NOMO-1 (cell line): Measurements from ENCODE around the gene TBC1D2.

Source experiments
- DNase-seq, 2 experiments: peaks; one replicate each; lab custom pipeline; 2025; ENCODE audit not compliant: unreplicated experiment in 2 of 2; lab: John Stamatoyannopoulos, UW

The TBC1D2 gene

DNA sequence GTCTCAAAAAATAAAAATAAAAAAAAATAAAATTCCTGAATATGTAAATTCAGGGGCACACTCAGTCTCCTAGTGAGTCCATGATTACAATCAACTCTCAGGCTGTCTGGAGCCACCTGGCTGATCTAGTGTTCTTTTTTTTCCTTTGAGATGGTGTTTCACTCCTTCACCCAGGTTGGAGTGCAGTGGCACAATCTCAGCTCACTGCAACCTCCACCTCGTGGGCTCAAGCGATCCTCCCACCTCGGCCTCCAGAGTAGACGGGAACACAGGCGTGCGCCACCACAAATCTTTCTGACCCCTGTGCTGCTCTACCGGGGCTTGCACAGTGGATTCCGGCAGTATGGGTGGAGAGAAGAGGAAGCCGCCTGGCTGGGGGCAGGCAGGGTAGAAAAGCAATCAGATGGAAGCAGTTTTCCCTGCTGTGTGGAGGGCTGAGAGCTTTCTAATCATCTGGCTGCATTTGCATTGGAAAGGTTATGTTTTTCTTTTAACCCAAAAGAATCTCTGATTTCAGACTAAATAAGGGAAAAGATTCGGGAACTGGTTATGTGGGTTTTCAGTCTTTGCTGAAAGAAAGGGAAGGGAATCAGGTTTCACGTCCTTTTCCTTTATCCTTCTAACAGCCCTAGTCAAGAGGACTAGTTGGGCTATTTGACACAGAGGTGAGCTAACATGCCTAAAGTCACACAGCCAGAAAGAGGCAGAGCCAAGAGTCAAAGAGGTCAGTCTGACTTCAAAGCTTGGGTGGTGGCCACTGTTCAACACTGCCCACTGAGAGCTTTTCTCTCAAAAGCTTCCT, 36.7 kb downstream of the TBC1D2 start:
- no peak for DNase-seq

DNA sequence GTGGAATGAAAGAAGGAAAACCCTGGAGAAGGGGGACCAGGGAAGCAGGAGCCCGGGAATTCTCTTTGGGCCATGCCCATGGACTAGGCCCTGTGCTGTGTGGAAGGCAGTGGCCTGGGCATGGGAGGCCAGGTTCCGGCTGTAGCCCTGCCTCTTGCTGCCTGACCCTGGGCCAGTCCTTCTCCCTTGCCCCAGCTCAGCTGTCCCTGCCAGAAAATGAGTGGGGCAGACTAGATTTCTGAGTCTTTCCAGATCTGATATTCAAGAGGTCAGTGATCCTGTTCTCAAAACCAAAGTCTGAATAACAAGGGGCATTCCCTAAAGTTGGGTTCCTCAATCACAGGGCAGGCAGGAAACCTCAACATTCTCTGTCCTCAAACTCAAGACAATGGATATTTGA, 38.2 kb downstream of the TBC1D2 start:
- DNase-seq, result no peak

DNA sequence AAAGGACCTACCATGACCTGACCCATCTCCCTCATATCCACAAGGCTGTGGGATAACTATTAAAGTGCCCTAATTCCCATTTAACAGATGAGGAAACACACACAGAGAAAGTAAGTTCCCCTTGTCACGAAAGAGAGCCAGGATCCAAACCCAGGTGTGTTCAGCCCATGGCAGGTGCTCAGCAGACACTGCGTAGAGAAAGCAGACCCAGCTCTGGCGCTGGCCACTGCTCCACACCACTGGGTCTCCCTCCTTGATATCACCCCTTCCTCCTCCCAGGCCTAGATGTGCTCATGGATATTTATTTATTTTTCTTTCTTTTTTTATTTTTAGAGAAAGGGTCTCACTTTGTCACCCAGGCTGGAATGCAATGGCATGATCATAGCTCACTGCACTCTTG, 39.1 kb downstream of the TBC1D2 start:
- no peak for DNase-seq

DNA sequence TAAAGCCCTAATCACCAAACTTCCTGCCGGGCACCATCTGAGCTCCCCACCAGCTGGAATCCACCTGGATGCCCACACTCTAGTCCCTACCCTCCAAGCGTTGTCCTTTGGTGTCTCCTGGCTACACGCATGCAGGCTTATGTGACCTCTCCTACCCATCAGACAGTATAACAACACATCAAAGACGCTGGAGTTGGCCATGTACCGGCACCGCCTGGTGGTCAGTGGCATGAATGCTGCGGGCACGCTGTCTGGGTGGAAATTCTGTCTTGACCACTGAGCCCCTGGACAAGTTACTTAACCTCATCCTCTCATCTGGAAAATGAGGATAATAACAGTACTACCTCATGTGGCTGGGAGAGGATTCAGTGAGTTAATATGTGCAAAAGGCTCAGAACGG, 39.6 kb downstream of the TBC1D2 start:
- DNase-seq, result no peak

DNA sequence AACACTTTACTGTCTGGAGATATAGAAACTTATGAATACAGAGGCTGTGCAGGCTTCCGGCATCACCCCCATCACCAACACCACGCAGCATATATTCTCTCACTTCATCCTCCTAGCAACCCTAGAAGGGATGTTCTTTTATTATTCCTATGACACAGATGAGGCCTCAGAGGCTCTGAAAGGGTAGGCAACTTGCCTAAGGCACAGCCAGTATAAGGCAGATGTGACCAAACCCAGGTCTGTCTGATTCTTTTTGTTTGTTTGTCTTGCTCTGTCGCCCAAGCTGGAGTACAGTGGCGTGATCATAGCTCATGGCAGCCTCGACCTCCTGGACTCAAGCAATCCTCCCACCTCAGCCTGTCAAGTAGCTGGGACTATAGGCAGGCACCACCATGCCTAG, 40.2 kb downstream of the TBC1D2 start:
- no peak for DNase-seq

DNA sequence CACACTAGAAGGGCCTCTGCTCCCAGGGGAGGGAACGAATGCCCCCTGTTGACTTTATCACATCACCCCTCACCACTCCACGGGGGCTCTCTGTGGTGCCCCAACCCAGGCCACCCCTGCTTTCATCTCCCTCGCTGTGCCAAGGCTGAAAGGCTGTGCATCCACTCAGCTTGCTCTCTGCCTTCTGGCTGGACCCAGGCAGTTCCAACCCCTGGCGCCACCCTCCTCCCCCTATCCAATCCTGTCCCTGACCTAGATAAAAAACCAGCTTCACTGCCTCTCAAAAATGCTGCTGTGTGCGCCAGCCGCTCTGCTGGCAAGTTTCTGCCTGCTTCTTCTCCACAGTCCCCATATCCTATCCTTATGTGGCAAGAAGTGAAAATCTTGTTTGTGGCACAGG, 40.6 kb downstream of the TBC1D2 start:
- DNase-seq, result no peak

DNA sequence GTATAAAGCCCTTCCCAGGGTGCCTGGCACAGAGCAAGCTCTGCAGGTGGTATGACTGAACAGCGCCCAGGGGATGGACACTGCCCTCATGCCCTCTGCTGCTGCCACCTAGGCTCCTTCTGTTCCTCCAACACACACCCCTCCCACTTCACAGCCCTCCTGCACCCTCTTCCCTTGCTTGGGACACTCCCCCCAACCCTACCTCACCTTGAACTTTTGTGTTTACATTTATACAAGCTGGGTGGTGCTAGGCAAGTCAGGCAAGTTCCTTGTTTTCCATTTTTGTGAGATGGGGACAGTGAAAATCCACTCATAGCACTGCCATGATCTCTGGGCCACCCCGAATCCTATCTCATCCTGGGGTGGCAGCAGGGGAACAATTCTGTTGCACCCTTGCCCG, 44.2 kb downstream of the TBC1D2 start:
- no peak for DNase-seq

DNA sequence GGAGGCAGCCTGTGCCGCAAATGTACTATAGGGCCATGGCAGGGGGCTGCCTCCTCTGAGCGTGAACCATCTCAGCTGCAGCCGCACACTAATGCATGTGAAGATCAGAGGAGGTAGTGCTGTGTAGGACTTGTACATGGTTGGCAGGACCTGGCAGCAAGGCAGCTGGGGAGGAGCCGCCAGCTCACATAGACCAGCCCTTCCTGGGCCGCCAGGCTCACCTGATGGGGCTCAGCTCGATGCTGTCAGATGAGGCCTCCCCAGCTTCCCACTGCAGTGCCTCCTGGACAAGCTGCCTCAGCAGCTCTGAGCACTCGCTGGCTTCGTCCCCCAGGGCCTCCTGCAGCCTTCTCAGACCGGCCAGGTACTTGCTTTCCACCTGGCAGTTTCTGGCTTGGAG, 45.0 kb downstream of the TBC1D2 start:
- no peak for DNase-seq

DNA sequence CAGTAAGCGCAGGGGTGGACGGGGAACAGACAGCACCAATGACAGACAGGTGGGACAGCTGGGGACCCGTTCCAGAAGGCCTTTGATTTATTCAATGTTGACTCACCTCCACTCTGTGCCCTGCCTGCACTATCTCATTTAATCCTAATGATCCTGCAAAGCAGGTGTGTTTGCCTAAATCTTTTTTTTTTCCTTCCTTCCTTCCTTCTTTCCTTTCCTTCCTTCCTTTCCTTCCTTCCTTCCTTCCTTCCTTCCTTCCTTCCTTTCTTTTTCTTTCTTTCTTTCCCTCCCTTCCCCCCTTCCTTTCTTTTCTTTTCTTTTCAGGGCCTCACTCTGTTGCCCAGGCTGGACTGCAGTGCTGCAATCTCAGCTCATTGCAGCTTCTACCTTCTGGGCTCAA, 45.9 kb downstream of the TBC1D2 start:
- no peak for DNase-seq

DNA sequence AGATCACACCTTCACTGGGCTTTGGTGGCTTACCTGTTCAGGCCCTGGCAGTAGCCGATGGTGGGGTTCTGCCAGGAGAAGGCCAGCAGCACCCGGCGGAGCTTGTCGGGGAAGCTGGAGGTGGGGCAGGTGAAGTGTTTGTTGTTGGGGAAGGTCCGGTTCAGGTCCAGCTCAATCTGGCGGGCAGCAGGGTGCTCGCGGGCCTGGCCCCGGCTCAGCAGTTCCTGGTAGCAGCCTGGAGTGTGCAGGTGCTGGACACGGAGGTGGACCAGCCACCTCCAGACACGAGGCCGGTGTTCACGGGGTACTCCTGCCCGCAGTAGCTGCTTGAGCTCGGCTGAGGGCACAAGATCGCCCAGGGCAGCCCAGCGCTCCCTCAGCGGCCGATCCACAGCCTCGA, 46.8 kb downstream of the TBC1D2 start:
- DNase-seq, result no peak

DNA sequence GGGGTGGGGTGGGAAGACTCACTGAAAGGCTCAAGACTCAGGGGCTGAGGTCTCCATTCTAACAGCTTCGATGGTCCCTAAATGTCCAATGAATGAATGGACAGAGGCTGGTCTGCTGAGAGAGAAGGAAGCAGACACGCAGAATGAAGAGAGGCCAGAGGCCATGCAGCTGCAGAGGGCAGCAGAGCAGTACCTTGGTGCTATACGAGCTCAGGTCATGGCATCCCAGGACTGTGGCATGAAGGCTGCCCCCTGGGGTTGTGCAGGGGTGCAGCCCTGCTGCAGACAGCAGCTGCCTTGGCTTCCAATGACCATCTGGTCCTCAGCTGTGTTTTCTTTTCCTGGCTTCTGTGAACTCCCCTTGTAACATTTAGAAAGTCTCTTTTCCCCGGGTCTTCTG, 47.8 kb downstream of the TBC1D2 start:
- DNase-seq, result no peak

DNA sequence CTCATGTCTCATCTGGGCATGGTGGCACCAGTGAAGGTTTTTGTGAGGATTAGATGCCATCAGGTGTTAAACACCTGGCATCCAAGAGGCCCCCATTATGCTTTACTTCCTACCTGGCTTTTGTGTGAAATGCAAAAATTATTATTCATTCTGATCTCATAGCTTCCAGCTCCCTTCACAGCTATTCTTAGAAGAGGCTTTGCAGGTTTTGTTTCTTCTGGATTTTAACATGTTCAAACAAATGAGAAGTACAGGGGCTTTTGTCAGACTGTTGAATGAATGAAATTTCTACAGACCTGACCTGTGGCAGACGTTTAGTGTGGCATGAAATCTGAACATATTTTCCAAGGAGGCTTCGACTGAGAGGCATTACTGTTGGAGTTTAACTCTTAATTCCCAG, 48.7 kb downstream of the TBC1D2 start:
- no peak for DNase-seq

DNA sequence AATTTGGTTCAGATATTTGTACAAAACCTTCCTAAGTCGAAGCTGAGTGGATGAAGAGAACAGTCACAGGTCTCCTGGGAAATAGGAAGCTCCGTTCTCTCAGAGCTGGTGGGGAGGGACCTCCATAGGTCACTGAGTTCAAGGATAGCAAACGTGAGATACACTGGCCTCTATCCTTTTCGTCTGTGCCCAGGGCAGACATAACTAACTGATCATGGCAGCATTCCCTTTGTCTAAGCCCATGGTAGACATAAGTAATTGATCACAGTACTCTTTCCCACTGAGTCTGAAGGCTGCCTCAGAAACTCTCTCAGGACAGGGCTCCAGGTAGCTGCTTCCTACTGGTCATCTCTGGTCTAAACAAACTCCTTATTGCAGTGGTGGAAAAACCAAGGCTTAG, 50.8 kb downstream of the TBC1D2 start:
- no peak for DNase-seq

DNA sequence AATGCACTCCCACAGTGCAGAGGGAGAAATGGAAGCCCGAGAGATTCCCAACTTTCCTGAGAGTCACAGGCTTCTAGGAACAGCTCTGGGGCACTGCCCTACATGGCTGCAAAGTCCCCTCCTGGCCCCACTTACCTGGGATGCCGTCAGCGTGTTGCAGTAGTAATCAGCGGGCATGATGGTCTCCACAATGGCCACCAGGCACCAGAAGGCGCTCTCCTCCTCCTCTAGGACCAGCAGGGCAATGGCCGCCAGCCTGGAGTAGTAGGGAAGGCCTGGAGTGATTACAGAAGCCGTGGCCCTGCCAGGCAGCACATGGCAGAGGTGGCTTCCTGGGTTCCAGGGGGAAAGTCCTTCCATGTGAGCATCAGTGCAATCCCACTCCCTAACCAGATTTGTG, 52.3 kb downstream of the TBC1D2 start:
- DNase-seq, result no peak

DNA sequence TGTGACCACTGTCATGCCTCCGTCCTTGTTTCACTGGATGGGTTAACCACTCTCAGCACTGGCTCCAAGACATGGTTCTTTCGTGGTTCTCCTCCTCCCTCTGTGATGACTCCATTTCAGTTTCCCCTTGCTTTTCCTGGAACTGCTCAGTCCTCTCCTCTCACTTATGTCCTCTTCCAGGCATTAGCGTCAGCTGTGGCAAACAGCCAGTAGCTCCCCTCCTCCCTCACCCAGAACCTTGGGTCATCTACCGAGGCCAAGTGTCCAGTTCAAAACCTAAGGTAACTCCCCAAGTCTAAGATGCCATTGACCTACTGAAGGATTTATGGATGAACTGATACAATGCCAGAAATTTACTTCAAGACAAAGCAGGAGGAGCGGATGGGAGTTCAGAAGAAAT, 53.2 kb downstream of the TBC1D2 start:
- no peak for DNase-seq

DNA sequence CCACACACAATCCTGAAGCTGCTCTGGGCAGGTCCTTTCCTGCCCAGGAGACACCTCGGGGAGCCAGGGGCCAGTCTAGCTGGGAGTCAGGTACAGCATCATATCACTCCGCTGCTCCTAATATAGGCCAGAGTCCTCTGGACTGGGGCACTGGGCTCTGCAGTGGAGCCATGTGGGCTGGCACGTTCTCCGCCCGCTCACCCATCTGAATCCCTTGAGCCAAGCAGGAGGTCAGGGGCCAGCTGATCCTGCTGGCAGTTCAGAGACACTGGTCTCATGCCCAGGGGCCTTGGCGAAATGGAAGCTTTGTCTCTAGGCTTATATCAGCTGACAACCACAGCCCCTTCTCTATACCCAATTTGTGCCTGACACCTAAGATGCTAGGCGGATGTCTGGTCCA, 53.7 kb downstream of the TBC1D2 start:
- DNase-seq, result no peak

DNA sequence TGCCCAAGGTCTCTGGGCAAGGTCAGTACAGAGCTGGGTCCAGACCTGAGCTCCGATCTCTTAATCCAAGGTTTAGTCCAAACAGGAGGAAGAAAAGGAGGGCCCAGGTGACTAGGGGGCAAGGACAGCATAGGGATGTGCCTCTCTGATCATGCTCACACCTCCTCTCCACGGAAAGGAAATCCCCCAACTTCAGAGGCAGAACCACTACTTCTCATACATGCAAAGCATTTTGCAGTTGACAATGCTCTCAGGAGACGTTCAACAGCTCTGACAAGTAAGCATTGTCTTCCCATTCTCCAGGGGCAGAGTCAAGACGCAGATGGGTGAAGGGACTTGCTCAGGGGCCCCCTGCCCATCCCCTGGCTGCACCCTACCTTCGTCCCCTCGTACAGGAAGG, 54.3 kb downstream of the TBC1D2 start:
- DNase-seq, result no peak

DNA sequence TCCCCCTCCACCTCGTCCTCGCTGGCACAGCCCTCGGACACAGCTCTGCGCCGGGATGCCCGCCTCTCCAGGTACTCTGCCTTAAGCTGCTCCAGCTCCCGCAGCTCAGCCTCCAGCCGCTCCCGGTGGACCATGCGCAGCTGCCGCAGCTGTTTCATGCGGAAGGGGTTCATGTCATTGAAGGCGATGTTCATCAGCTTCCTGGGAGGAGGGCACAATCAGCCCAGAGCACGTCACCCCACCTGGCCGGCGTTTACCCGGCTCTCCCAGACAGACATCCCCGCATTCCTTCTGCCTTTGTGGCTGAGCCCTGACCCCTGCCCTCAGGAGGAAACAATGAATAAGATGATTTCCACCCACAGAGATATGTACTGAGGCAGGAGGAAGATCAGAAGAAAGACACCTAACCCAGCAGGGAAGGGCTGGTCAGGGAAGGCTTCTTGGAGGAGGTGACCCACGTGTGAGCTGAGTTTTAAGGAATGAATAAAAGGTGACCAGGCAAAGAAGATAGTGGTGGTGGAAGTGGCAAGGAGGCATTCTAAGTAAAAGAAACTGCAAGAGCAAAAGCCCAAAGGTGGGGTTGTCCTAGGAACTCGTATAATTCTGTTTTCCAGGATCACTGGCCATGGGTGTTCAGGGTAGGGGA, 55.9 kb downstream of the TBC1D2 start:
- DNase-seq, result no peak

DNA sequence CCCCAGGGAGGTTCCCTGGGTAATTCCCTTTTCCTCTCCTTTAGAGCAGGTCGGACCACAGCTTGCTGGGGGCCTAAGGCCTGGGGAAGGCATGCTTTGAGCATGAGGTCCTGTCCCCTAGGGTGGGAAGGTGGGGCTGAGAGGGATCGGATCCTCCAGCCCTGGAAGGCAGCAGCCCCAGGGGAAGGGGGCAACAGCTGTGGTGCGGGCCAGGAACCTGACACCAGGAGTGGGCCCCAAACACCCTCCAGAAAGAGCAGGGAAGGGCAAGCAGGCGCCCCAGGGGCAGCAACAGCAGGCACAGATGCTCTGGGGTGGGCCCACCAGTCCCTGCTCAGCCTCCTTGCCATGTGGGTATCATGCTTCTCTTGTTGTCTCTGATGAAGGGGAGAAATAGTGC, 59.8 kb downstream of the TBC1D2 start:
- no peak for DNase-seq

DNA sequence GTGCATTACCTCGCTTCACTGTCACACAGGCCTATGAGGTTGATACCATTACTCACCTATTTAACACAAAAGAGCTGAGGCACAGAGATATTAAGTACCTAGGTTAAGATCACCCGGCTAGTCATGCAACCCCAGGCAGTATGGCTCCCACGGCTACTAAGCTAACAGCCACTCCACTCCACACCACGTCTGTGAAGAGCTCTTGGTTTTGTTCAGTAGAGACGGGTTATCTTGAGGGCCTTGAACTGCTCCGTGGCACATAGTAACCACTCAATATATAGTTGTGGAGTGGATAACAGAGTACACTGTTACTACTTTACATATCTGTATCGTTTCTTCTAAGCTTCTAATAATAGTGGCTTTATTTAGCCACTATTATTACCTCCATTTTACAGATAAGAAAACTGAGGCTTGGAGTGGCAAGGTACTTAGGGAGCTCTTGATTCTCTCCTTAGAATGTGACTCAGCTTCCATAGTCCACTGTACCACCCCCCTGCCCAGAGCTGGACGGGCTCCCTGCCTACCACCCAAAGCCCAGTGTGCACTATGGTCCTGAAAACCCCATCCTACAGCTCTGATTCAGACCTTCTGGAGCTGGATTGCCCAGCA, 62.0 kb downstream of the TBC1D2 start:
- DNase-seq, result no peak

DNA sequence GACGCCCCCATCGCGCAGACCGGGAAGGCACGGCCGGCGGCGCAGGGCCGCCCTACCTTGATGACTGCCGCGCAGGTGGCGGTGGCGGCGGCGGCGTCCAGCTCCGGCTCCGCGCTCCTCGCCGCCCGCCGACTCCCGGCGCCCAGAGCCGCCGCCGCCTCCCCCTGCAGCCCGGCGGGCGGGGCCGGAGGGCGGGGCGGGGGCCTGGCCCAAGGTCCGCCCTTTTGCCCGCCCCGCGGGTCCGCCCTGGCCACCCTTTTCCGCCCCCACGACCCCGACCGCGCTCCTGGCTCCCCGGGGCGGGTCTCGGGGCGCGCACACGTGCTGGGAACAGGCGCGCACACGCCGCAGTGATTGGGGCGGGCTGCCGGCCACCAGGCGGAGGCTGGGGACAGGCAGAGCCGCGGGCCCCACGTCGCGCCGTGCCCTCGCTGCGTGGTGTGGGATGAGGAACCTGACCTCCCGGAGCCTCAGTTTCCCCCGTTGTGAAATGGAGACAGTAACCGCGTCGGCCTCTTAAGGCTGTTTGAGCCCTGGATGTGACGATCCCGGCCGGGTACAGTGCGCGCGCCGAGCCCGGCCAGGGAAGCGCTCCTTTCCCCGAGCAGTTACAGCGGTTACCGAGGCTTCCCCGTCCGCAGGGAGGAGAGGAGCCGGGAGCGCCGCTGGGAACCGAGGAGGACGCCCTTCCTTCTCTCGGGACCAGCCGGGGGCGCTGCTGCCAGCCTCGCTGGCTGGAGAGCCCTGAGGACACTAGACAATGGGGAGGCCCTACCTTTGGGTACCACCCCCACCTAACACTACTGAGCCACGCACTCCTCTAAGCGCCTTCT, 62.7 kb downstream of the TBC1D2 start, which contains the start of gene CORO2A:
CORO2A (minus strand) TSS at position 135 of the 833 bp plus-strand sequence. CDS start 34,977 bp downstream, outside the sequence.
- DNase-seq, result peak; percentile 71 to 82
